Endothelial cell (in vitro differentiated cells): ENCODE results near the gene DNAJA1. TPM values are rescaled to one million over a fixed set of nuclear protein-coding genes. Genes with fewer than 3 reads are reported as not detected.
A peak's percentile ranks its signal among the peaks of the same experiment; 100 is the strongest.
"Not testable (repeated sequence)": the region's sequence is repeated elsewhere in the genome, so short reads cannot be mapped to it uniquely, and the experiment has no call there.

ENCODE experiments used
- DNase-seq: peaks from one replicate; pipeline ENCODE4 v3.0.0; 2021; ENCODE audit warnings: low spot score
- H3K27ac Mint-ChIP-seq: one replicate; pipeline ENCODE4 v1.8.0; 2021; ENCODE audit warnings: mixed read lengths, inconsistent platforms; ENCODE audit not compliant: unreplicated experiment
- H3K27me3 Mint-ChIP-seq: one replicate; pipeline ENCODE4 v1.8.0; 2021; ENCODE audit warnings: mild to moderate bottlenecking, moderate library complexity, mixed read lengths, inconsistent platforms; ENCODE audit not compliant: unreplicated experiment
- H3K36me3 Mint-ChIP-seq: one replicate; pipeline ENCODE4 v1.8.0; 2021; ENCODE audit warnings: mild to moderate bottlenecking, low read depth, mixed read lengths, inconsistent platforms; ENCODE audit not compliant: unreplicated experiment
- H3K4me1 Mint-ChIP-seq: one replicate; pipeline ENCODE4 v1.8.0; 2021; ENCODE audit warnings: mild to moderate bottlenecking, mixed read lengths, inconsistent platforms; ENCODE audit not compliant: unreplicated experiment
- H3K4me3 Mint-ChIP-seq: one replicate; pipeline ENCODE4 v1.8.0; 2021; ENCODE audit warnings: mild to moderate bottlenecking, mixed read lengths, inconsistent platforms; ENCODE audit not compliant: unreplicated experiment
- H3K9me3 Mint-ChIP-seq: one replicate; pipeline ENCODE4 v1.8.0; 2021; ENCODE audit warnings: mixed read lengths, inconsistent platforms; ENCODE audit not compliant: unreplicated experiment
- CTCF ChIP-seq: fragments of 200-600 bp; sonication (generic); IDR thresholded peaks from one replicate; pipeline ENCODE4 v1.5.0; 2021; ENCODE audit warnings: antibody characterized with exemption; ENCODE audit not compliant: unreplicated experiment
- total RNA-seq: library from RNA; stranded (reverse); fragmentation: NEBNext Ultra II Directional; extraction: Animal tissue kit (Norgen Biotek cat#: 25700); gene quantifications from one replicate; pipeline ENCODE4 v1.2.1, GENCODE V29; 2021; ENCODE audit not compliant: unreplicated experiment

The DNAJA1 gene
- total RNA-seq, 1 donor from 2014 or later: 120 TPM

- Mint-ChIP-seq H3K4me3 (no peak overlapping the region), H3K36me3 (peaks cover 25% of the 10 kb centered on the region), H3K27me3 (no peaks in the 10 kb centered on the region), H3K27ac (no peak overlapping the region), H3K9me3 (no peaks in the 10 kb centered on the region), H3K4me1 (no peaks in the 10 kb centered on the region)
- TF ChIP-seq CTCF: no peak
- no peak for DNase-seq
Observed at GRCh38 chr9:32992595-32993238, 32.4 kb upstream of the DNAJA1 start.

DNA sequence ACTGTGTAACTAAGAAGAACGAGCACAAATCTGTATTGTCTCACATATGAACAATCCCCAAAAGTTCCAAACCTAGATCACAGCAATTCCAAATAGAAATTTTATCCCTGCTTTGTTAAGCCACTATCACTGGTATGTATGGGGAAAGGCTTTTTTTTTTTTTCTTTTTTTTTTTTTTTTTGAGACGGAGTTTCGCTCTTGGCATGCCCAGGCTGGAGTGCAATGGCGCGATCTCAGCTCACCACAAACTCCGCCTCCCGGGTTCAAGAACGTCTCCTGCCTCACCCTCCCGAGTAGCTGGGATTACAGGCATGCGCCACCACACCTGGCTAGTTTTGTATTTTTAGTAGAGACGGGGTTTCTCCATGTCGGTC is 24.4 kb upstream of the DNAJA1 start:
- H3K27me3 Mint-ChIP-seq, H3K9me3 Mint-ChIP-seq, DNase-seq, H3K4me1 Mint-ChIP-seq: not testable (repeated sequence)
- Mint-ChIP-seq H3K36me3 (peaks cover 14% of the 10 kb centered on the region), H3K4me3 (peak overlapping the region; percentile 98), H3K27ac (peak overlapping the region; percentile 98)

GRCh38 chr9:33005335-33005734 is 19.7 kb upstream of the DNAJA1 start:
- not testable (repeated sequence) for H3K9me3 Mint-ChIP-seq, H3K27ac Mint-ChIP-seq, H3K4me1 Mint-ChIP-seq, H3K36me3 Mint-ChIP-seq, DNase-seq, H3K4me3 Mint-ChIP-seq, H3K27me3 Mint-ChIP-seq

DNA sequence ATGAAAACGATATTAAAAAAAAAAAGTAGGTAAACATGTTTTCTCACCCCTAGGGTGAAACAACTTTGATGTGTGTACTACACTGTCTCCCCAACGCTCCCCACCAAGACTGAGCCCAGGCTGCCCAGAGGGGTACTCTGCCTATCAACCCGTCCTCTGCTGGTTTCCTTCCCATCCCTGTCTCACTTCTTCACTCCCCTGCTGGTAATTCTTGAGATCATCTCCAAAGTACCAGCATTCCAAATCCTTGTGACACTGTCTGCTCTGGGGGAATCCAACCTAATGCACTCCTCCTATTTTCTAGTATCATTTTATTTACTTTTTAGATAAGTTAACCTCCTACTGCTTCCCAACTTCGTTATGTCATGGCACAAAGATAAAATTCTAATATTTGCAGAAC is 17.3 kb upstream of the DNAJA1 start:
- Mint-ChIP-seq H3K27me3 (peaks cover 2% of the 10 kb centered on the region), H3K27ac (no peak overlapping the region), H3K4me3 (no peak overlapping the region), H3K9me3 (no peaks in the 10 kb centered on the region), H3K36me3 (no peaks in the 10 kb centered on the region), H3K4me1 (no peaks in the 10 kb centered on the region)
- DNase-seq: no peak
- TF ChIP-seq CTCF: no peak

DNA sequence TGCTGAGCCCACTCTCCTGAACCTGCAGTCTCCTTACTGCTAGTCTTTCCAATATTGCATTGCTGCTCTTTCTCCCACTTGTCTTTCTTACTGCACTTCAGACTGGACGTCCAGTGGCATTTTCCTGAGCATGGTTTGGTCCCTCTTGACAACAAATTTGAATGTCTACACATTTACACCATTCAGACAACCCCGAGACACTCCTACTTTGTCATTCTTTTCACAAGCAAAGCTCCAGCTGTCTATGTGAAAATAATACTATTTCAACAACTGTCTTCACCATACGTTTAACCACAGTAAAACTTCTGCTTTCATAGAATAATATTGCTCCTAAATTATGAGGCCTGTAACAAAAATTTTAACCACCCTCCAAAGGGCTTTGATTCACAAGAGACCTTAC is 13.2 kb upstream of the DNAJA1 start:
- peaks cover 15% of the 10 kb centered on the region for H3K4me1 Mint-ChIP-seq
- DNase-seq: no peak
- TF ChIP-seq CTCF: no peak
- no peak overlapping the region for H3K27ac Mint-ChIP-seq
- H3K27me3 Mint-ChIP-seq: peaks cover 2% of the 10 kb centered on the region
- H3K4me3 Mint-ChIP-seq: no peak overlapping the region
- no peaks in the 10 kb centered on the region for H3K36me3 Mint-ChIP-seq
- H3K9me3 Mint-ChIP-seq: no peaks in the 10 kb centered on the region

GRCh38 chr9:33012328-33013069 is 12.6 kb upstream of the DNAJA1 start:
- peaks cover 15% of the 10 kb centered on the region for H3K4me1 Mint-ChIP-seq
- no peak overlapping the region for H3K4me3 Mint-ChIP-seq
- no peak for DNase-seq
- no peak for TF ChIP-seq CTCF
- no peaks in the 10 kb centered on the region for H3K36me3 Mint-ChIP-seq
- peak overlapping the region; percentile 34 for H3K27ac Mint-ChIP-seq
- no peaks in the 10 kb centered on the region for H3K9me3 Mint-ChIP-seq
- peaks cover 2% of the 10 kb centered on the region for H3K27me3 Mint-ChIP-seq
